ENCODE measurements around the gene LHFPL6. TPM values are rescaled to one million over a fixed set of nuclear protein-coding genes. Genes with fewer than 3 reads are reported as not detected.

The LHFPL6 gene
- total RNA-seq, 1 donor, result 45.2 TPM

- DNase-seq (ENCODE audit: low read depth), result no peak
- no peak overlapping the region for H3K4me3 ChIP-seq (ENCODE audit: low read depth, low read length)
- TF ChIP-seq CTCF (IDR thresholded peaks at IDR 0.05; ENCODE audit: insufficient read depth, low read length), result no peak
Observed at GRCh38 chr13:39298951-39299350, 304.0 kb downstream of the LHFPL6 start.

- TF ChIP-seq CTCF (IDR thresholded peaks at IDR 0.05; ENCODE audit: insufficient read depth, low read length), result no peak
- peak; percentile 24 for DNase-seq (ENCODE audit: low read depth)
- no peak overlapping the region for H3K4me3 ChIP-seq (ENCODE audit: low read depth, low read length)
Observed at GRCh38 chr13:39297664-39298171, 305.3 kb downstream of the LHFPL6 start.

GRCh38 chr13:39297023-39297422 is 306.0 kb downstream of the LHFPL6 start:
- no peak for TF ChIP-seq CTCF (IDR thresholded peaks at IDR 0.05; ENCODE audit: insufficient read depth, low read length)
- no peak overlapping the region for H3K4me3 ChIP-seq (ENCODE audit: low read depth, low read length)
- no peak for DNase-seq (ENCODE audit: low read depth)

- no peak for TF ChIP-seq CTCF (IDR thresholded peaks at IDR 0.05; ENCODE audit: insufficient read depth, low read length)
- H3K4me3 ChIP-seq (ENCODE audit: low read depth, low read length), result no peak overlapping the region
- DNase-seq (ENCODE audit: low read depth), result no peak
Observed at GRCh38 chr13:39296193-39296592, 306.8 kb downstream of the LHFPL6 start.

Other genes starting within 250 kb of the LHFPL6 start
- 33.5 and 41.4 TPM in 2 replicates for gene COG6, start 52.5 kb upstream of the LHFPL6 start, total RNA-seq (ENCODE audit: low replicate concordance)